CD8-positive, alpha-beta memory T cell (primary cell): Measurements from ENCODE around the gene TBX18. TPM values are rescaled to one million over a fixed set of nuclear protein-coding genes. Genes with fewer than 3 reads are reported as not detected.

Source experiments
- CTCF ChIA-PET: fragments of 350-600 bp; sonication (Branson Sonifier 250); formaldehyde crosslinking; loops from one replicate; lab custom pipeline; 2021; ENCODE audit warnings: antibody characterized with exemption; lab: Charles Lee
- POLR2A ChIA-PET: fragments of 350-600 bp; sonication (Branson Sonifier 250); formaldehyde crosslinking; loops from one replicate; lab custom pipeline; 2021; ENCODE audit warnings: antibody characterized with exemption; lab: Charles Lee
- DNase-seq, 5 donors: peaks; one replicate each; pipeline versions ENCODE4 v3.0.0 to v3.0.0-alpha.2; 2020 to 2022; ENCODE audit warnings: mixed read lengths in 1 of 5
- H3K27ac ChIP-seq: one replicate; pipeline ENCODE4 v1.7.0; 2013; ENCODE audit warnings: low read depth, mild to moderate bottlenecking, low read length, moderate library complexity
- H3K27me3 ChIP-seq: 2 replicates; pipeline ENCODE4 v1.7.0; 2013; ENCODE audit warnings: low read length, mild to moderate bottlenecking; ENCODE audit not compliant: insufficient read depth, poor library complexity, severe bottlenecking
- H3K36me3 ChIP-seq: 2 replicates; pipeline ENCODE4 v1.7.0; 2013; ENCODE audit warnings: mild to moderate bottlenecking, low read length, moderate library complexity; ENCODE audit not compliant: insufficient read depth
- H3K4me1 ChIP-seq: 2 replicates; pipeline ENCODE4 v1.7.0; 2013; ENCODE audit warnings: mild to moderate bottlenecking, low read length, moderate library complexity; ENCODE audit not compliant: insufficient read depth
- H3K4me3 ChIP-seq: 2 replicates; pipeline ENCODE4 v1.7.0; 2013; ENCODE audit warnings: mild to moderate bottlenecking, low read length
- H3K9me3 ChIP-seq: 2 replicates; pipeline ENCODE4 v1.7.0; 2013; ENCODE audit warnings: mild to moderate bottlenecking, low read length
- H3K27ac Mint-ChIP-seq, 8 donors: one replicate each; pipeline ENCODE4 v1.8.0; 2020 to 2021; ENCODE audit warnings: mixed read lengths in 8 of 8, mild to moderate bottlenecking in 6 of 8, inconsistent platforms in 3 of 8, moderate library complexity in 3 of 8
- H3K27me3 Mint-ChIP-seq, 2 donors: one replicate each; pipeline ENCODE4 v1.8.0; 2020 to 2021; ENCODE audit warnings: mixed read lengths in 2 of 2, mild to moderate bottlenecking in 1 of 2, moderate library complexity in 1 of 2
- H3K36me3 Mint-ChIP-seq, 3 donors: one replicate each; pipeline ENCODE4 v1.8.0; 2020 to 2021; ENCODE audit warnings: mixed read lengths in 3 of 3, inconsistent platforms in 1 of 3, mild to moderate bottlenecking in 1 of 3
- H3K4me1 Mint-ChIP-seq, 3 donors: one replicate each; pipeline ENCODE4 v1.8.0; 2020 to 2021; ENCODE audit warnings: mixed read lengths in 3 of 3, inconsistent platforms in 1 of 3, mild to moderate bottlenecking in 1 of 3
- H3K4me3 Mint-ChIP-seq, 7 donors: one replicate each; pipeline ENCODE4 v1.8.0; 2020 to 2021; ENCODE audit warnings: mixed read lengths in 7 of 7, mild to moderate bottlenecking in 6 of 7, moderate library complexity in 4 of 7, inconsistent platforms in 2 of 7
- H3K9me3 Mint-ChIP-seq, 5 donors: one replicate each; pipeline ENCODE4 v1.8.0; 2020 to 2022; ENCODE audit warnings: mixed read lengths in 5 of 5, mild to moderate bottlenecking in 3 of 5, moderate library complexity in 2 of 5, inconsistent platforms in 1 of 5
- polyA plus RNA-seq: library from polyadenylated mRNA; unstranded; fragments of 300-500 nt; fragmentation: Illumina TruSeq; gene quantifications from one replicate; pipeline ENCODE4 v1.2.3, GENCODE V29; 2021
- total RNA-seq, 2 experiments: library from RNA; stranded (reverse); gene quantifications; one replicate each; pipeline ENCODE4 v1.2.3, GENCODE V29; 2021

Gene TBX18
- total and polyA plus RNA-seq, 3 experiments from 2014 or later, result not detected

GRCh38 chr6:84753173-84753572, 11.2 kb downstream of the TBX18 start:
- H3K9me3 Mint-ChIP-seq, result peaks cover 0 to 2% (median 0%) of the 10 kb centered on the region in 5 donors
- H3K4me1 Mint-ChIP-seq, result no peaks in the 10 kb centered on the region
- no peaks in the 10 kb centered on the region for H3K27me3 ChIP-seq
- no peaks in the 10 kb centered on the region for H3K36me3 Mint-ChIP-seq
- no peak overlapping the region for H3K27ac Mint-ChIP-seq
- no peaks in the 10 kb centered on the region for H3K9me3 ChIP-seq
- H3K27me3 Mint-ChIP-seq, result peaks cover 0 to 7% of the 10 kb centered on the region in 2 donors
- DNase-seq, result no peak
- ChIA-PET POLR2A (no interaction called here), CTCF (no interaction called here)
- no peak overlapping the region for H3K27ac ChIP-seq
- H3K4me3 Mint-ChIP-seq, result no peak overlapping the region
- H3K36me3 ChIP-seq, result no peaks in the 10 kb centered on the region
- no peak overlapping the region for H3K4me3 ChIP-seq
- H3K4me1 ChIP-seq, result no peaks in the 10 kb centered on the region

- no peaks in the 10 kb centered on the region for H3K36me3 ChIP-seq
- Mint-ChIP-seq H3K4me1 (no peaks in the 10 kb centered on the region), H3K9me3 (peaks cover 0 to 2% (median 0%) of the 10 kb centered on the region in 5 donors), H3K36me3 (no peaks in the 10 kb centered on the region), H3K27me3 (peaks cover 0 to 4% of the 10 kb centered on the region in 2 donors), H3K4me3 (no peak overlapping the region), H3K27ac (no peak overlapping the region)
- ChIA-PET CTCF (no interaction called here), POLR2A (no interaction called here)
- H3K4me1 ChIP-seq, result no peaks in the 10 kb centered on the region
- H3K4me3 ChIP-seq, result no peak overlapping the region
- H3K27me3 ChIP-seq, result no peaks in the 10 kb centered on the region
- no peak overlapping the region for H3K27ac ChIP-seq
- no peaks in the 10 kb centered on the region for H3K9me3 ChIP-seq
- DNase-seq, result no peak
These were observed 12.1 kb downstream of the TBX18 start for GRCh38 chr6:84752118-84752850.

- Histone ChIP-seq H3K4me3 (no peak overlapping the region), H3K27ac (no peak overlapping the region), H3K27me3 (no peaks in the 10 kb centered on the region), H3K36me3 (no peaks in the 10 kb centered on the region), H3K9me3 (no peaks in the 10 kb centered on the region), H3K4me1 (no peaks in the 10 kb centered on the region)
- H3K4me3 Mint-ChIP-seq, result no peak overlapping the region
- DNase-seq, result no peak
- no peaks in the 10 kb centered on the region for H3K4me1 Mint-ChIP-seq
- H3K27ac Mint-ChIP-seq, result no peak overlapping the region
- peaks cover 0 to under 1% (median 0%) of the 10 kb centered on the region in 5 donors for H3K9me3 Mint-ChIP-seq
- POLR2A ChIA-PET, result no interaction called here
- no peaks in the 10 kb centered on the region for H3K36me3 Mint-ChIP-seq
- CTCF ChIA-PET, result no interaction called here
- H3K27me3 Mint-ChIP-seq, result peaks cover 0 to 2% of the 10 kb centered on the region in 2 donors
These were observed 15.2 kb downstream of the TBX18 start for GRCh38 chr6:84749181-84749580.

GRCh38 chr6:84748376-84748775, 16.0 kb downstream of the TBX18 start:
- no peaks in the 10 kb centered on the region for H3K4me1 ChIP-seq
- CTCF ChIA-PET, result no interaction called here
- DNase-seq, result no peak
- no peak overlapping the region for H3K4me3 ChIP-seq
- H3K9me3 Mint-ChIP-seq, result no peaks in the 10 kb centered on the region
- no peaks in the 10 kb centered on the region for H3K36me3 Mint-ChIP-seq
- no peak overlapping the region for H3K27ac ChIP-seq
- H3K36me3 ChIP-seq, result no peaks in the 10 kb centered on the region
- POLR2A ChIA-PET, result no interaction called here
- no peak overlapping the region for H3K4me3 Mint-ChIP-seq
- peaks cover 0 to 1% of the 10 kb centered on the region in 2 donors for H3K27me3 Mint-ChIP-seq
- H3K4me1 Mint-ChIP-seq, result no peaks in the 10 kb centered on the region
- no peaks in the 10 kb centered on the region for H3K9me3 ChIP-seq
- no peaks in the 10 kb centered on the region for H3K27me3 ChIP-seq
- H3K27ac Mint-ChIP-seq, result no peak overlapping the region

- Mint-ChIP-seq H3K27me3 (peaks cover 0 to 1% of the 10 kb centered on the region in 2 donors), H3K27ac (no peak overlapping the region), H3K36me3 (no peaks in the 10 kb centered on the region), H3K4me1 (no peaks in the 10 kb centered on the region), H3K9me3 (peaks cover 0 to 2% (median 0%) of the 10 kb centered on the region in 5 donors), H3K4me3 (no peak overlapping the region)
- ChIA-PET POLR2A (no interaction called here), CTCF (no interaction called here)
- H3K9me3 ChIP-seq, result no peaks in the 10 kb centered on the region
- no peaks in the 10 kb centered on the region for H3K4me1 ChIP-seq
- DNase-seq, result no peak
- no peaks in the 10 kb centered on the region for H3K27me3 ChIP-seq
- H3K36me3 ChIP-seq, result no peaks in the 10 kb centered on the region
- no peak overlapping the region for H3K4me3 ChIP-seq
- no peak overlapping the region for H3K27ac ChIP-seq
These were observed 20.8 kb downstream of the TBX18 start for GRCh38 chr6:84743616-84744015.

DNA sequence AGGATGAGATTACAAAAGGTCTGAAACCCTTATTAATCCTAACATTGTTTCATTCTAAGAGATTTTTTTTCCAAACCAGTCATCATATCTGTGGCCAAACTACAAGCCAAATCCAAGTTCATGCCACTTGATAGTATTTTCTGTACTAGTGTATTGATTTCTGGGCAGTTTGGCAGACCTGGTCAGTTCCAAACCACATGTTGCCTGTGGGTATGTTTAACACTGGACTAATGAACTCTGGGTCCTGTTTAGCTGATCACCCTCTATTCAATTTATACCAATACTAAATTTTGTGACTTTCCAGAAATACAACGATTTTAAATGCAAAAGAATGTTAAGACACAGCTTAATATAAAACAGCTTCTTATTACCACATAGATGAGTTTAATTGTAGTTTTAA, 24.0 kb downstream of the TBX18 start:
- H3K36me3 Mint-ChIP-seq, result no peaks in the 10 kb centered on the region
- Histone ChIP-seq H3K4me1 (no peaks in the 10 kb centered on the region), H3K4me3 (no peak overlapping the region), H3K27ac (no peak overlapping the region), H3K9me3 (no peaks in the 10 kb centered on the region), H3K36me3 (no peaks in the 10 kb centered on the region), H3K27me3 (no peaks in the 10 kb centered on the region)
- no peaks in the 10 kb centered on the region for H3K4me1 Mint-ChIP-seq
- no peak for DNase-seq
- CTCF ChIA-PET, result no interaction called here
- POLR2A ChIA-PET, result no interaction called here
- H3K27me3 Mint-ChIP-seq, result peaks cover 0 to 4% of the 10 kb centered on the region in 2 donors
- H3K27ac Mint-ChIP-seq, result no peak overlapping the region
- no peak overlapping the region for H3K4me3 Mint-ChIP-seq
- H3K9me3 Mint-ChIP-seq, result peaks cover 0 to 2% (median 2%) of the 10 kb centered on the region in 5 donors

GRCh38 chr6:84739866-84740208, 24.6 kb downstream of the TBX18 start:
- no peaks in the 10 kb centered on the region for H3K36me3 ChIP-seq
- Mint-ChIP-seq H3K36me3 (no peaks in the 10 kb centered on the region), H3K4me3 (no peak overlapping the region), H3K4me1 (no peaks in the 10 kb centered on the region), H3K27me3 (peaks cover 0 to 4% of the 10 kb centered on the region in 2 donors), H3K9me3 (peaks cover 0 to 2% (median 2%) of the 10 kb centered on the region in 5 donors), H3K27ac (no peak overlapping the region)
- no peak overlapping the region for H3K27ac ChIP-seq
- H3K9me3 ChIP-seq, result no peaks in the 10 kb centered on the region
- CTCF ChIA-PET, result no interaction called here
- POLR2A ChIA-PET, result no interaction called here
- no peaks in the 10 kb centered on the region for H3K27me3 ChIP-seq
- H3K4me3 ChIP-seq, result no peak overlapping the region
- H3K4me1 ChIP-seq, result no peaks in the 10 kb centered on the region
- no peak for DNase-seq

DNA sequence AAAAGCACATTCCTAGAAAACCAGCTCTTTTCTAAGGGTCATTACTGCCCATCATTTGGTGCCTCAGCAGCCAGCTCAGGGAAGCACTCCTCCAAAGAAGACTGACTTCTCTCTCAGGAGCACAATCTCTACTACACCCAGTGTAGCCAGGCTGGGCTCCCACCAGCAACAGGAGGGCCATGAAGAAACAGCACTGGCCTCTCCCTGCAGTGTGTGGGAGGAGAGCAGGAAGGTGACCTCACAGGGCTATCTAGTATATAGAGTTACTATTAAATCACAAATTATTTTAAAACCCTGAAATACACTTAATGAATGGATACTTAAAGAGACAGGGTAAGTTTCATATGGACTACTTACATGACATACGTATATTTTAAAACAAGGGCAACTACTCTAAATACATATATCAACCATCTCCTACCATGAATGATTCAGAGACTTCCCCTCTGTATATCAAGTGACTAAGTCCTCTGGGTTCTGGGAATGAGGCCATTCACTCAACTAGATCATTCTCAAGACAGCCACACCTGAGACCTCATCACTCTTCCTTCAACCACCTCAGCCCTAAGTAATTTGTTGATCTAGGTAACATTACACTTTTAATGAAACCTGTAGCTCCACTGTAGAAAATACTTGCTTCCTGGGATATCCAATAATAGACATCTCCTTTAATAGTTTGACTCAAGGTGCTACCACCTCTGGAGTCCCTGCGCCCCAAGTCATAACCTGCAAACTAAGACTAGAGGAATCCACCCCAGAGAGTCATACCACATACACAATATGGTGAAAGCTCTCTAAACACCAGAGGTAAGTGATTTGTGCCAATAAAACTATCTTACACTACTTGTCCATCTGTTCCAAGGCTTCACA, 25.2 kb downstream of the TBX18 start:
- Mint-ChIP-seq H3K4me3 (no peak overlapping the region), H3K36me3 (no peaks in the 10 kb centered on the region), H3K4me1 (no peaks in the 10 kb centered on the region), H3K27ac (no peak overlapping the region), H3K9me3 (peaks cover 0 to 2% (median 2%) of the 10 kb centered on the region in 5 donors), H3K27me3 (peaks cover 0 to 3% of the 10 kb centered on the region in 2 donors)
- POLR2A ChIA-PET, result no interaction called here
- Histone ChIP-seq H3K27ac (no peak overlapping the region), H3K9me3 (no peaks in the 10 kb centered on the region), H3K4me3 (no peak overlapping the region), H3K4me1 (no peaks in the 10 kb centered on the region), H3K36me3 (no peaks in the 10 kb centered on the region), H3K27me3 (no peaks in the 10 kb centered on the region)
- CTCF ChIA-PET, result no interaction called here
- DNase-seq, result no peak
